GM21529 (cell line): Measurements from ENCODE around the gene DRGX.

ENCODE experiments used
- ATAC-seq: cut with Tn5 transposase; IDR thresholded peaks from one replicate; pipeline ENCODE4 v1.9.1; 2021; ENCODE audit not compliant: unreplicated experiment

DRGX gene

DNA sequence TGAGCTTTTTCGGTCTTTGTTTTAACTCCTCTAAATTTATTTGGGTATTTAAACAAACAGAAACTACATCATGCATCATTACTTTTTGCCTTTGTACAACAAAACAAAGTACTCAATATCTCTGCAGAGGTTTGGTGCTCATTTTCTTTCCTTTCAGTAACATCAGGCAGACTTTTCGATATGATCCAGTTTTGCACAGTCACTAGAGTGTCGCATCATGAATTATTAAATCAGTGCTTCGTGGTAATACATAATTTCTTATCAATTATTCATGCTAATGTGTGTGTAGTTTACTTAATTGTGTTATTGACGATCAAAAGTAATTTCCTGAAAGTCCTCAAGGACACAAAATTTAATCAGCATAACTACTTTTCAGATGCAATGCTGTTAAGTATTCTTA, 31.8 kb downstream of the DRGX start:
- no peak for ATAC-seq

GRCh38 chr10:49363309-49364031, 32.4 kb downstream of the DRGX start:
- no peak for ATAC-seq

GRCh38 chr10:49362596-49363260, 33.2 kb downstream of the DRGX start:
- peak; percentile 94 for ATAC-seq

DNA sequence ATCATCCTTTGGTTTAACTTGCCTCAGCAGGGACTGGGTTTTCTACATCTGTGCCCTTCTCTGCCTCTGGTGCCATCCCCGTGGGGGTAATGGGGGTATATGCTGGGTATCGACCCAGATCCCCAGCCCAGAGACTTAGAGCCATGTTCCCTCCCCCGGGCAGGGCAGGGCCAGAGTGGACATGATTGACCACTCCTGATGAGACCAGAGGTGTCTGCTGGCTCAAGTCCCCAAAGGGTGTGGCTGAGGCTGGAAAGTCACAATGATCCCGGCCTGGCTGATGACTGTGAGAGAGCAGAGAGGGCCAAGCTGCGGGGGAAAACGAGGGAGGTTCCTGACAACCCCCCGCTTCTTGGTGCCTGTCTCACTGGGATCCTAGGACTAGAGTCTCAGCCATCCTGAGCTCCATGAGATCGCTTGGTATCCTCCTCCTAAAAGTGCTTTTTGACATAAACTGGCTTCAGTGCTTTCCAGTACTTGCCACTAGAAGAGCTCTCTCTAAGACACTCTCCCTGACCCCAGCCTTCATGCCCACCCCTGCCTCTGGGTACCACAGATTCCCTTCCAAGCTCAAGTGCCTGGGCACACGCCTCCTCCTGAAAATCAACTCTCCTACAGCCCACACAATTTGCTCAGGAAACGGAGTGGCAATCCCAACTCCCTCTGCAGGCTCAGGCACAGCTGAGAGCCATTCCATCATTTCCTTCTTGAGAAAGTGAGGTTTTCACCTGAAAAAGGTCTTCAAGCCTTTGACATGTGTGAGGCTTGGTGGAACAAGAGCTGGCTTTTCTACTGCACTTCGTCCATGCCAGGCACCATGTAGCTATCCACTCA, 33.9 kb downstream of the DRGX start:
- ATAC-seq, result no peak

GRCh38 chr10:49361178-49361554, 34.7 kb downstream of the DRGX start:
- ATAC-seq, result no peak

DNA sequence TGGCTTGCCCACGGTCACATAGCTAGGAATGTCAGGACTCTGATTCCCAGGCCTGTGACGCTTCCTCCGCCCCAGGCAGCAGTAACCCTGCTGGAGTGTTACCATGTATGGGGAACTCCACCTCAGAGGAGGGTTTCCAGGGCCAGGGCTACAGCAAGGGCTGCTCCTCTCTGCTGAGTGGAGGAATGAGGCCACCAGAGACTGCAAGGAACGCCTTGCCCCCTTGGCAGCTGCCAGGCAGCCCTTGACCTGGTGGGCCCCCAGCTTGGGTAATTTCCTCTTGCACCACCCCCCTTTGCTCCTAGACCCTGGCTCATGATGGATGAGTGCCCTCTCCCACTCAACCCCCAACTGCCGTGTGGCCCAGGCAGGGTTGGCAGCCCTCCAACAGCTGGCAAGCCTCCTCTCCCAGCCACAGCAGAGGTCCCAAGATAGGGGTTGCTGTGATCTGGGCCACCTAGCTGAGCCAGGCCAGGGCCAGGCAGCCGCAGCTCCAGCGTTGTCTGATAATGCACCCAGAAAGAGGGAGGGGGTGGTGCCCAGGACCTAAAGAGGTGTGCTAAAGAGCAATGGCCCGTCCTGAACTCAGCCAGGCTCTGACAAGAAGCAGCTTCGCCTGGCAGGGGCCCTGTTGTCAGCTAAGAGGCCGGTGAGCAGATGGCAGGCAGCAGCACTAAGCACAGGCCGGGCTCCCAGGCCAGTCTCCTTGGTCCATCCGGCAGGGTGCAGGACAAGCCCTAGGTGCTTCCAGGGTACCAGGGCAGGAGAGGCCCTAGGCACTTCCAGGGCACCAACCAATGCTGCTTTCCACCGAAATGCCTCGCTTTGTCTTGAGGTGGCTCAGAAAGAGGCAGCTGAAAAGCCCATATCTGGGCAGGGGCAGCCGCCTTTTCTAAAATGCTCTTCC, 35.4 kb downstream of the DRGX start:
- no peak for ATAC-seq

DNA sequence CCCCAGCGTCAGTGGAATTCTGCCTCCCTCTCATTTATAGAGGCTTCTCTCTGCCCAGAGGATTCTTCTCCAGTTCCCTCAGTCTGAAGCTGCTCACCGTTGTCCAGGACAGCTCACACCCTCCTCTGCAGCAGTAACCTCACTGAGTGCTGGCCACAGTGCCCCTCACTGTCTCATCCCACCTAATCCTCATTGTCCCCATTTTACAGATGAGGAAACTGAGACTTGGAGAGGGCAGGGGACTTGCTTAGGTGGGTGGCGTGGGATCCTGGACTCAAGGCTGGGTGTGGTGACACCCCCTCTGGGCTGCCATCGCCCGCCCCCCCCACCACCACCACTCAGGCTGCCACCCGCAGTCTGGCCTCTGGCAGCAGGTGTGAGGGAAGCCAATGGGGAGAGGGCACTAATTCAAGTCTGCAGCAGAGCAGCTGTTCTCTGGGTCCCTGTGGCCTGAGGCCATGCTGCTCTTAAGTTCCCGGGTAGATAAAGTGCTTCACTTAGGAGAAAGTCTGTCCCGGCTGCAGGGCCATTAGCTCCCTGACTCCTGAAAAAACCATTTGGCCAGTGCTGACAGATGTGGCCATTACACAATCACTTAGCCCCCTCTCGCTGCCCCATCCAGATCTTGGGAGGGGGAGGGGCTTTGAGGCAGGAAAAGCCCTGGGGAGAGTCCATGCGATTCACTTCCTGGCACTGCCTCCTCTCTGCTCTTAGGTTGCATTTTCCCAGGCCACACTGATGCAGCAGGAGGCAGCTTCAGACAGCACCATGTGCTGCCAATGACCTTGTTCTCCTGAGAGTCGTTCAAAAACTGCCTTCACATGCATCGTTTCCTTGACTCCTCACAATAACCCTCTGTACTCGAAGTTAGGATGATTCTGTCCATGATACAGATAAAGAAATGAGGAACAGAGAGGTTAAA, 36.3 kb downstream of the DRGX start:
- ATAC-seq, result no peak

GRCh38 chr10:49357910-49358309, 38.0 kb downstream of the DRGX start:
- no peak for ATAC-seq

DNA sequence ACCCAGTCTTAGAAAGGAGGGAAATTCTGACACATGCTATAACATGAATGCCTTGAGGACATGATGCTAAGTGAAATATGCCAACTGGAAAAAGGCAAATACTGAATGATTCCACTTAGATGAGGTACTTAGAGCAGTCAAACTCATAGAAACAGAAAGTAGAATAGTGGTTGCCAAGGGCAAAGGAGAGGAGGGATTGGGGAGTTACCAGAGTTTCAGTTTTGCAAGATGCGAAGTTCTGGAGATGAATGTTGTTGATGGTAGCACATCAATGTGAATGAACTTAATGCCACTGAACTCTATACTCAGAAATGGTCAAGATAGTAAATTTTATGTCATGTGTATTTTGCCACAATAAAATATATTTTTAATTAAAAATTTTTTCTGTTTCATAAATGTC, 38.9 kb downstream of the DRGX start:
- no peak for ATAC-seq

GRCh38 chr10:49356181-49356580, 39.7 kb downstream of the DRGX start:
- no peak for ATAC-seq

GRCh38 chr10:49355221-49355620, 40.7 kb downstream of the DRGX start:
- no peak for ATAC-seq

GRCh38 chr10:49354593-49354992, 41.3 kb downstream of the DRGX start:
- ATAC-seq, result no peak

- no peak for ATAC-seq
These were observed 41.9 kb downstream of the DRGX start for GRCh38 chr10:49353895-49354566.

- no peak for ATAC-seq
These were observed 42.6 kb downstream of the DRGX start for GRCh38 chr10:49353026-49353894.

DNA sequence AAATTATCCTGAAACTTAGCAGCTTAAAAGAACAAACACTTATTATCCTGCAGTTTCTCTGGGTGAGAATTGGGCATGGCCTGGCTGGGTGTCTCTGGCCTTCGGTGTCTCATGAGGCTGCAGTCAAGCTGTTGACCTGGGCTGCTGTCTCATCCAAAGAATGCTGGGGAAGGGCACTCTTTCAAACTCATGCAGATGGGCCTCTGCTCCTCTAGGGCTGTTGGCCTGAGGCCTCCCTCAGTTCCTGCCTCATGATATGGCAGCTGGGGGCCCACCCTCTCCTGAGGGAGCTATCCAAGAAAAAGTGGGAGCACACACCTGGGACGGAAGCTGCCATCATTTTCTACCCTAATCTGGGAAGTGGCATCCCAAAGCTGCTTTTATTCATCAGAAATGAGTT, 43.6 kb downstream of the DRGX start:
- ATAC-seq, result no peak

DNA sequence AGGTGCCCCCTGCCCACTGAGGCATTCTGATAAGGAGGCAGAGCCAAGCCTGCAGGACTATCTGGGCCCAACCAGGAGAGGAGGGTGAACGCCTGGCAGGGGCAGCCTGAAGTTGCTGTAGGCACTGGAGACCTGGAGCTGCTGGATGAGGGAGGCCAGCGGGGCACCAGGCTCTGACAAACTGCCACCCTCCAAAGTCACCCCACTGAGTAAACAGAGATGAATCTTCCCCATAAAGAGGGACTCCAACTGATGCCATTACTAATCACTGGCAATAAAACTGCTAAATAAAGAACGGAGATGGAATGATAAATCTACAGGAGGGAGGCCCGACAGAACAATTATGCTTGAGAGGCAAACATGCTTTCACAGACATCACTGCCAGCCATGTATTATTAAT, 44.2 kb downstream of the DRGX start:
- no peak for ATAC-seq

- ATAC-seq, result no peak
These were observed 44.9 kb downstream of the DRGX start for GRCh38 chr10:49350846-49351532.

DNA sequence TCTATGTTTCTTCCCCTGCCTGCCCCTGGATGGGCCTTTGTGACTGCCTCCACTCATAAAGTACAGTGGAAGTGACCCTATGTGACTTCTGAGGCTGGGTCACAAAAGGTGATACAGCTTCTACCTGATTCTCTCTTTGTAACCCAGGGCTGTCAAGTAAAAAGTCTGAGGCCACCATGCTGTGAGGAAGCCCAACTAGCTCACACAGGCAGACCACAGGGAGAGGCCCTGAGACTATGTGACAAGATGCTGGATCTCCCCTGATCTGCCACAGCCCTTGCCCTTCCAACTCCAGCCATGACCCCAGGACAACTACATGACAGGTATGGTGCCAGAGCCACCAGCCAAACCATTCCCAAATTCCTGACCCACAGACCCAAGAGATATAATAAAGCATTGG, 45.8 kb downstream of the DRGX start:
- ATAC-seq, result no peak
